HG02588 (cell line): ENCODE results near the gene FKBP2.

Experiments used
- ATAC-seq: cut with Tn5 transposase; IDR thresholded peaks from one replicate; pipeline ENCODE4 v1.9.1; 2021; ENCODE audit warnings: mild to moderate bottlenecking, moderate library complexity; ENCODE audit not compliant: unreplicated experiment

Gene FKBP2

GRCh38 chr11:64247729-64248531, 7.0 kb downstream of the FKBP2 start:
- no peak for ATAC-seq

GRCh38 chr11:64248578-64248977, 7.7 kb downstream of the FKBP2 start:
- no peak for ATAC-seq

GRCh38 chr11:64249038-64249437, 8.1 kb downstream of the FKBP2 start:
- no peak for ATAC-seq

- no peak for ATAC-seq
These were observed 8.9 kb downstream of the FKBP2 start for GRCh38 chr11:64249563-64250414.

- ATAC-seq: no peak
These were observed 9.6 kb downstream of the FKBP2 start for GRCh38 chr11:64250415-64251015.

- ATAC-seq: peak; percentile 42
These were observed 10.3 kb downstream of the FKBP2 start, which contains the start of gene PLCB3 for GRCh38 chr11:64251016-64251752. Gene PLCB3 (plus strand): TSS chr11:64251530. CDS start chr11:64251650, 120 bp downstream.

GRCh38 chr11:64251753-64252002, 10.8 kb downstream of the FKBP2 start:
- ATAC-seq: no peak

GRCh38 chr11:64252003-64252872, 11.3 kb downstream of the FKBP2 start:
- ATAC-seq: no peak

GRCh38 chr11:64253043-64253442, 12.1 kb downstream of the FKBP2 start:
- ATAC-seq: no peak

GRCh38 chr11:64253481-64253880, 12.6 kb downstream of the FKBP2 start:
- no peak for ATAC-seq

GRCh38 chr11:64254326-64254725, 13.4 kb downstream of the FKBP2 start:
- ATAC-seq: no peak

GRCh38 chr11:64255135-64256128, 14.5 kb downstream of the FKBP2 start:
- ATAC-seq: no peak

GRCh38 chr11:64256300-64256699, 15.4 kb downstream of the FKBP2 start:
- ATAC-seq: no peak

GRCh38 chr11:64258356-64258755, 17.5 kb downstream of the FKBP2 start:
- no peak for ATAC-seq

GRCh38 chr11:64258946-64259532, 18.1 kb downstream of the FKBP2 start:
- ATAC-seq: no peak

- no peak for ATAC-seq
These were observed 18.7 kb downstream of the FKBP2 start for GRCh38 chr11:64259533-64260067.

- no peak for ATAC-seq
These were observed 19.3 kb downstream of the FKBP2 start for GRCh38 chr11:64260147-64260708.

- no peak for ATAC-seq
These were observed 20.7 kb downstream of the FKBP2 start for GRCh38 chr11:64261556-64262080.
